ENCODE results near the gene ZBTB7B.

ZBTB7B gene

DNA sequence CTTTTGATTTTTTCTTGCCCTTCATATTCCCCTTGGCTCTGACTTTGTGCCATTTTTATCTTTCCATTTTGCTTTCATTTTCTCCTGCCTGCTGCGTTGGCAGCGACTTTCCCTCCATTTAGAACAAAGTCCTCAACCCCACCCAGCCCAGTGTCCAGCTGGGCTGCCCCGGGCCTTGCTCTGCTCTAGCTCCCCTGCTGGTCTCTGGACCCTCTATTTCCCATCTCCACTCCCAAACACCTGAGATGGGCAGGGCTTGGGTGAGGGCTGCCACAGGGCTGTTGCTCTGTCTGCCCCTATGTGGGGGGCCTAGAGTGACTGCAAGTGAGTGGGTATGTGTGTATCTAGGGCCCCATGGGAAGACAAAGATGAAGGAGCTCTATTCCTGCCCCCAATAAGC lies 41.2 kb downstream of the ZBTB7B start:
- CTCF ChIA-PET = interaction anchor here (0.6 to 9.2 kb wide), 17 partner anchors 10 to 484 kb away, joined by 3 to 94 read pairs (median 7); partner anchors contain the start of genes DCST1, DCST2, EFNA4 and KRTCAP2
- H3K4me1 ChIP-seq (ENCODE audit: control insufficient read depth, insufficient read depth, low read length) = no peaks in the 10 kb centered on the region
- H3K9me3 ChIP-seq (ENCODE audit: control insufficient read depth, insufficient read depth, low read depth, low read length) = no peaks in the 10 kb centered on the region
- TF ChIP-seq PRDM1 (tag by site-specific recombination; IDR thresholded peaks at IDR 0.05) (0 out of 2 replicates have a peak, but pooled peaks have one; percentile 22), GLIS1 (tag by site-specific recombination; IDR thresholded peaks at IDR 0.05) (peak; percentile 75; the same call in 1 of the 2 replicates), ZNF391 (tag by site-specific recombination; IDR thresholded peaks at IDR 0.05; ENCODE audit: borderline replicate concordance, low read depth) (no peak)
- H3K4me3 ChIP-seq (ENCODE audit: low read depth, low read length) = no peak overlapping the region
- POLR2A ChIA-PET = interaction anchor here (1.7 kb wide), 1 partner anchor 49 kb away, joined by 4 read pairs; no protein-coding TSS in a partner anchor
- H3K27ac ChIP-seq (ENCODE audit: extremely low read depth, low read depth, low read length) = no peak overlapping the region
- H3K36me3 ChIP-seq (ENCODE audit: control insufficient read depth in 2 of 2, insufficient read depth in 1 of 2, low read length in 2 of 2) = no peaks in the 10 kb centered on the region

DNA sequence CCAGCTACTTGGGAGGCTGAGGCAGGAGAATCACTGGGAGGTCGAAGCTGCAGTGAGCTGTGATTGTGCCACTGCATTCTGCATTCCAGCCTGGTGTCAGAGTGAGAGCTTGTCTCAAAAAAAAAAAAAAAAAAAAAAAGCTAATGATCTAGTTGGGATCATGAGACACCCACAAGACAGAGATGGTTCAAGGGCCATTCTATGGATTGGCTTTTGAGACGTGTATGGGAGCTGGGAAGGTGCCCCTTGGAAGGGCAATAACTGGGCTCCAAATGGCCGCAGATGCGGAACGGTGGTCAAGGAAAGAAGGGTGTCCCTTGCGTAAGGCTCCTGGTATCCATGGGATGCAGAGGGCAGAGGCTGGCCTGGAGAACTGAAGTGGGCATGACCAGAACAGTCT lies 41.8 kb downstream of the ZBTB7B start:
- TF ChIP-seq YY1 (tag by site-specific recombination; IDR thresholded peaks at IDR 0.05) = no peak
- TF ChIP-seq, protein P1, sequence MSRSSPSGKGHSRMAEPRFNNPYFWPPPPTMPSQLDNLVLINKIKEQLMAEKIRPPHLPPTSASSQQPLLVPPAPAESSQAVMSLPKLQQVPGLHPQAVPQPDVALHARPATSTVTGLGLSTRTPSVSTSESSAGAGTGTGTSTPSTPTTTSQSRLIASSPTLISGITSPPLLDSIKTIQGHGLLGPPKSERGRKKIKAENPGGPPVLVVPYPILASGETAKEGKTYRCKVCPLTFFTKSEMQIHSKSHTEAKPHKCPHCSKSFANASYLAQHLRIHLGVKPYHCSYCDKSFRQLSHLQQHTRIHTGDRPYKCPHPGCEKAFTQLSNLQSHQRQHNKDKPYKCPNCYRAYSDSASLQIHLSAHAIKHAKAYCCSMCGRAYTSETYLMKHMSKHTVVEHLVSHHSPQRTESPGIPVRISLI (tag by site-specific recombination; IDR thresholded peaks at IDR 0.05) = peak; percentile 74; the same call in 1 of the 2 replicates
- ChIA-PET CTCF (interaction anchor here (0.6 to 9.2 kb wide), 22 partner anchors 10 to 894 kb away, joined by 3 to 94 read pairs (median 4); partner anchors contain the start of genes DCST1, DCST2, EFNA4 and KRTCAP2), POLR2A (interaction anchor here (0.9 to 1.7 kb wide), 3 partner anchors 11 to 50 kb away, joined by 3 to 5 read pairs (median 4); no protein-coding TSS in a partner anchor)
- Histone ChIP-seq H3K9me3 (ENCODE audit: control insufficient read depth, insufficient read depth, low read depth, low read length) (no peaks in the 10 kb centered on the region), H3K36me3 (ENCODE audit: control insufficient read depth in 2 of 2, insufficient read depth in 1 of 2, low read length in 2 of 2) (no peaks in the 10 kb centered on the region), H3K27ac (ENCODE audit: extremely low read depth, low read depth, low read length) (no peak overlapping the region), H3K4me3 (ENCODE audit: low read depth, low read length) (no peak overlapping the region), H3K4me1 (ENCODE audit: control insufficient read depth, insufficient read depth, low read length) (no peaks in the 10 kb centered on the region)

- H3K36me3 ChIP-seq (ENCODE audit: control insufficient read depth in 2 of 2, insufficient read depth in 1 of 2, low read length in 2 of 2) = no peaks in the 10 kb centered on the region
- ChIA-PET CTCF (interaction anchor here (0.6 to 9.2 kb wide), 27 partner anchors 9 to 894 kb away, joined by 3 to 94 read pairs (median 4); partner anchors contain the start of genes DCST1, DCST2, EFNA4 and KRTCAP2), POLR2A (interaction anchor here (0.9 to 1.7 kb wide), 3 partner anchors 12 to 50 kb away, joined by 3 to 5 read pairs (median 4); no protein-coding TSS in a partner anchor)
- no peak overlapping the region for H3K27ac ChIP-seq (ENCODE audit: extremely low read depth, low read depth, low read length)
- H3K9me3 ChIP-seq (ENCODE audit: control insufficient read depth, insufficient read depth, low read depth, low read length) = no peaks in the 10 kb centered on the region
- H3K4me1 ChIP-seq (ENCODE audit: control insufficient read depth, insufficient read depth, low read length) = peaks cover 6% of the 10 kb centered on the region
- no peak overlapping the region for H3K4me3 ChIP-seq (ENCODE audit: low read depth, low read length)
- TF ChIP-seq, protein P2, sequence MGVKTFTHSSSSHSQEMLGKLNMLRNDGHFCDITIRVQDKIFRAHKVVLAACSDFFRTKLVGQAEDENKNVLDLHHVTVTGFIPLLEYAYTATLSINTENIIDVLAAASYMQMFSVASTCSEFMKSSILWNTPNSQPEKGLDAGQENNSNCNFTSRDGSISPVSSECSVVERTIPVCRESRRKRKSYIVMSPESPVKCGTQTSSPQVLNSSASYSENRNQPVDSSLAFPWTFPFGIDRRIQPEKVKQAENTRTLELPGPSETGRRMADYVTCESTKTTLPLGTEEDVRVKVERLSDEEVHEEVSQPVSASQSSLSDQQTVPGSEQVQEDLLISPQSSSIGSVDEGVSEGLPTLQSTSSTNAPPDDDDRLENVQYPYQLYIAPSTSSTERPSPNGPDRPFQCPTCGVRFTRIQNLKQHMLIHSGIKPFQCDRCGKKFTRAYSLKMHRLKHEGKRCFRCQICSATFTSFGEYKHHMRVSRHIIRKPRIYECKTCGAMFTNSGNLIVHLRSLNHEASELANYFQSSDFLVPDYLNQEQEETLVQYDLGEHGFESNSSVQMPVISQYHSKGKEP (tag by site-specific recombination; IDR thresholded peaks at IDR 0.05) = no peak
- TF ChIP-seq ZNF747 (tag by site-specific recombination; IDR thresholded peaks at IDR 0.05) (no peak), ZNF626 (tag by site-specific recombination; IDR thresholded peaks at IDR 0.05) (no peak), ZNF513 (tag by site-specific recombination; IDR thresholded peaks at IDR 0.05) (no peak), ZNF146 (tag by site-specific recombination; IDR thresholded peaks at IDR 0.05) (no peak), HOXD13 (CRISPR knock-in tag; IDR thresholded peaks at IDR 0.05; ENCODE audit: borderline replicate concordance) (no peak), ZNF692 (tag by site-specific recombination; IDR thresholded peaks at IDR 0.05) (peak; percentile 47; the same call in 1 of the 2 replicates), ZNF629 (tag by site-specific recombination; IDR thresholded peaks at IDR 0.05) (peak; percentile 59; the same call in 1 of the 2 replicates), PATZ1 (tag by site-specific recombination; IDR thresholded peaks at IDR 0.05) (peak; percentile 36), GLI4 (tag by site-specific recombination; IDR thresholded peaks at IDR 0.05) (no peak), ZNF433 (tag by site-specific recombination; IDR thresholded peaks at IDR 0.05; ENCODE audit: low read depth) (no peak), ZNF175 (tag by site-specific recombination; IDR thresholded peaks at IDR 0.05) (no peak), ZNF548 (tag by site-specific recombination; IDR thresholded peaks at IDR 0.05) (no peak), PRDM1 (tag by site-specific recombination; IDR thresholded peaks at IDR 0.05) (0 out of 2 replicates have a peak, but pooled peaks have one; percentile 15), GLI2 (tag by site-specific recombination; IDR thresholded peaks at IDR 0.05; ENCODE audit: borderline replicate concordance, low read depth) (no peak), ZNF394 (tag by site-specific recombination; IDR thresholded peaks at IDR 0.05; ENCODE audit: borderline replicate concordance) (peak; percentile 68; the same call in 1 of the 2 replicates), KLF8 (tag by site-specific recombination; IDR thresholded peaks at IDR 0.05) (peak; percentile 43; the same call in 1 of the 2 replicates)
Measured at GRCh38 chr1:155044812-155045657, 42.4 kb downstream of the ZBTB7B start.

All from HEK293 (cell line).